ENCODE measurements around the gene FSHR.

DNA sequence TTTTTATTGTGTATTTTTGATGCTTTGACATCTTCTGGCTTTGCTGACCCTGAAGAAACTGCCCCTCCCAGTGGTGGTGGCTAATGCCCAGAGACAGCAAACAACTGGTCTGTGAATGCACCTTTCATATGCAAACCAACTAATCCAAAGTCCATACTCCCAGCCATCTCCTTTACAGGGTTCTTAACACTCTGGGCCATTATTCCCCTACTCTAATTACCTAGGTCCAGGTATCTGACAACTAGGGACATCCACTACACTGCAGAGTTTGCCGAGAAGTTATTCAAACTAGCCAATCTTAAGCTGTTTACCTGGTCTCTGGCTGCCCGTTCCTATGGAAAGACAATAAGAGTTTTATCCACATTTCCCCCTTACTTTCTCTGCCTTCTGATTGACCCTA is 73.6 kb downstream of the FSHR start:
- TF ChIP-seq, protein P1, sequence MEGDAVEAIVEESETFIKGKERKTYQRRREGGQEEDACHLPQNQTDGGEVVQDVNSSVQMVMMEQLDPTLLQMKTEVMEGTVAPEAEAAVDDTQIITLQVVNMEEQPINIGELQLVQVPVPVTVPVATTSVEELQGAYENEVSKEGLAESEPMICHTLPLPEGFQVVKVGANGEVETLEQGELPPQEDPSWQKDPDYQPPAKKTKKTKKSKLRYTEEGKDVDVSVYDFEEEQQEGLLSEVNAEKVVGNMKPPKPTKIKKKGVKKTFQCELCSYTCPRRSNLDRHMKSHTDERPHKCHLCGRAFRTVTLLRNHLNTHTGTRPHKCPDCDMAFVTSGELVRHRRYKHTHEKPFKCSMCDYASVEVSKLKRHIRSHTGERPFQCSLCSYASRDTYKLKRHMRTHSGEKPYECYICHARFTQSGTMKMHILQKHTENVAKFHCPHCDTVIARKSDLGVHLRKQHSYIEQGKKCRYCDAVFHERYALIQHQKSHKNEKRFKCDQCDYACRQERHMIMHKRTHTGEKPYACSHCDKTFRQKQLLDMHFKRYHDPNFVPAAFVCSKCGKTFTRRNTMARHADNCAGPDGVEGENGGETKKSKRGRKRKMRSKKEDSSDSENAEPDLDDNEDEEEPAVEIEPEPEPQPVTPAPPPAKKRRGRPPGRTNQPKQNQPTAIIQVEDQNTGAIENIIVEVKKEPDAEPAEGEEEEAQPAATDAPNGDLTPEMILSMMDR (IDR thresholded peaks at IDR 0.05): no peak
- TF ChIP-seq POLR2AphosphoS5 (IDR thresholded peaks at IDR 0.05): no peak

Measured in prostate gland (tissue), 2 donors.